VCaP (cell line): ENCODE results near the gene SLC39A5.
A peak's percentile ranks its signal among the peaks of the same experiment; 100 is the strongest.

ENCODE experiments used
- H3K27ac ChIP-seq: fragments of 450-650 bp; 2 replicates; pipeline ENCODE4 v1.5.1; 2017
- CTCF ChIP-seq: fragments of 450-650 bp; conservative IDR thresholded peaks from 2 replicates; pipeline ENCODE4 v1.5.1; 2017; ENCODE audit warnings: mild to moderate bottlenecking, moderate library complexity

Gene SLC39A5

GRCh38 chr12:56202838-56203237 is 27.0 kb upstream of the SLC39A5 start:
- no peak for TF ChIP-seq CTCF
- H3K27ac ChIP-seq: peak overlapping the region; percentile 44

- no peak for TF ChIP-seq CTCF
- no peak overlapping the region for H3K27ac ChIP-seq
Measured at GRCh38 chr12:56204275-56204674, 25.6 kb upstream of the SLC39A5 start.

GRCh38 chr12:56205445-56205844 is 24.4 kb upstream of the SLC39A5 start:
- TF ChIP-seq CTCF: peak; percentile 9; the same call in 1 of the 2 replicates
- H3K27ac ChIP-seq: peak overlapping the region; percentile 26; the same call in 1 of the 2 replicates

GRCh38 chr12:56206452-56207166 is 23.2 kb upstream of the SLC39A5 start:
- H3K27ac ChIP-seq: peak overlapping the region; percentile 26; the same call in 1 of the 2 replicates
- TF ChIP-seq CTCF: peak; percentile 90

GRCh38 chr12:56208006-56208405 is 21.8 kb upstream of the SLC39A5 start:
- H3K27ac ChIP-seq: peak overlapping the region; percentile 14; the same call in 1 of the 2 replicates
- no peak for TF ChIP-seq CTCF

GRCh38 chr12:56212361-56212760 is 17.5 kb upstream of the SLC39A5 start:
- 0 out of 2 replicates have a peak overlapping the region, but pooled peaks have one; percentile 28 for H3K27ac ChIP-seq
- no peak for TF ChIP-seq CTCF

GRCh38 chr12:56213878-56214277 is 16.0 kb upstream of the SLC39A5 start:
- peak overlapping the region; percentile 98 for H3K27ac ChIP-seq
- TF ChIP-seq CTCF: no peak
